NT2/D1 (cell line): ENCODE data around the gene ZC3H4.

Experiments
- SUZ12 ChIP-seq: IDR thresholded peaks from 2 replicates; pipeline ENCODE4 v1.6.1; 2011; ENCODE audit not compliant: insufficient read length, insufficient read depth; ENCODE audit errors: extremely low read depth
- YY1 ChIP-seq: IDR thresholded peaks from 2 replicates; pipeline ENCODE4 v1.6.1; 2011; ENCODE audit not compliant: insufficient read length, insufficient read depth

- TF ChIP-seq YY1 (no peak), SUZ12 (no peak)
Measured at GRCh38 chr19:47094557-47095475, 18.8 kb downstream of the ZC3H4 start.
